GM12864 (cell line): Measurements from ENCODE around the gene MBP.
"Not testable (repeated sequence)": the region's sequence is repeated elsewhere in the genome, so short reads cannot be mapped to it uniquely, and the experiment has no call there.

Experiments used
- DNase-seq: peaks from one replicate; pipeline ENCODE4 v3.0.0-alpha.2; 2011; ENCODE audit warnings: low read depth
- H3K4me3 ChIP-seq: 2 replicates; pipeline ENCODE4 v1.5.1; 2011; ENCODE audit warnings: mild to moderate bottlenecking, low read depth, low read length, control low read depth
- CTCF ChIP-seq: IDR thresholded peaks from 2 replicates; pipeline ENCODE4 v1.5.1; 2011; ENCODE audit warnings: low read depth, mild to moderate bottlenecking, moderate library complexity, low read length, control low read depth, inconsistent platforms; ENCODE audit errors: missing control alignments

The MBP gene

GRCh38 chr18:76995896-76996295 lies 136.7 kb downstream of the MBP start:
- no peak for TF ChIP-seq CTCF
- H3K4me3 ChIP-seq, result no peak overlapping the region
- DNase-seq, result no peak

- DNase-seq, result no peak
- no peak overlapping the region for H3K4me3 ChIP-seq
- TF ChIP-seq CTCF, result no peak
Observed at GRCh38 chr18:76994086-76994654, 138.4 kb downstream of the MBP start.

GRCh38 chr18:76993573-76993972 lies 139.0 kb downstream of the MBP start:
- no peak for DNase-seq
- no peak overlapping the region for H3K4me3 ChIP-seq
- TF ChIP-seq CTCF, result no peak

DNA sequence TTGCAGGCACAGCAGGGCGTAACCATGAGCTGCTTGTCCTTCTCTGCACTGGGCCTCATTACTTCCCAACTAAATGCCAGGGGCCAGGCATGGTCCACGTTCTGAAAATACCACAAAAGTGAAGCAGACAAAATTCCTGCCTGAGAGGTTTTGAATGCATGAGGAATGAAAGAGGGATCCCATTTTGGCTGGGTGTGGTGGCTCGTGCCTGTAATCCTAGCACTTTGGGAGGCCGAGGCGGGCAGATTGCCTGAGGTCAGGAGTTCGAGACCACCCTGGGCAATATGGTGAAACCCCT lies 139.5 kb downstream of the MBP start:
- no peak for DNase-seq
- H3K4me3 ChIP-seq, result no peak overlapping the region
- no peak for TF ChIP-seq CTCF

DNA sequence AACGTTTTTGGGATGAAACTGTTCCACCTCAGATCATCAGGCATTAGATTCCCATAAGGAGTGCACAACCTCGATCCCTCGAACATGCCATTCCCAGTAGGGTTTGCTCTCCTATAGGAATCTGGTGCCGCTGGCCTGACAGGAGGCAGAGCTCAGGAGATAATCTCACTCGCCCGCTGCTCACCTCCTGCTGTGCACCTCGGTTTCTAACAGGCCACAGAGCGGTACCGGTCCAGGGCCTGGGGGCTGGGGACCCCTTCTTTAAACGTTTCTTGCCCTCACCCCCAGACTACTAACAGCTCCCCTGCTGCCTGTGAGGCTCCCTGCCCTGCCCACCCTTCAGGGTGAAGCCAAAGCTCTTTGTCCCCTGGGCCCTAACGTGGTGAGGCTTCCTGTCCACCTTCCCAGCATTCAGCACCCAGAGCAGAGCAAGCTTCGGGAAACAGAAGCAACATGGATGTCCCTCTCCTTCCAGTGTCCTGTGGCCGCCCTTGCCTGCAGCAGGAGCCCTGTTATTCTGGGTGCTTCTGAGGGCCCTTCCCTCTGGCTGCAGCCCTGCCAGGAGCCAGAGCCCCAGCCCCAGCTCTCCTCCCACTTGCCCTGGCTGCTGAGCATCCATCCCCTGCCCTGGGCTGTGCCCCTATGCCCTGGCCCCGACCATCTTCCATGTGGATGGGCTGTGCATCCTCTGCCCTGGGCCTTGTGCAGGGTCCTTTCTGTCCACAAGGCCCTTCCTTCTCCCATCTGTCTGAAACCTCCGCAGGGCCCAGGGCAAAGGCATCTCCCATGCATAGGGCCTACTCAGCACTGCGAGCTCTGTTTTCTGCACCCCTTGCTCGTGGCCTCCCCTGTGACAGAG lies 140.1 kb downstream of the MBP start:
- no peak for DNase-seq
- H3K4me3 ChIP-seq, result no peak overlapping the region
- TF ChIP-seq CTCF, result no peak

- DNase-seq, result no peak
- no peak for TF ChIP-seq CTCF
Observed at GRCh38 chr18:76991021-76991688, 141.4 kb downstream of the MBP start.

DNA sequence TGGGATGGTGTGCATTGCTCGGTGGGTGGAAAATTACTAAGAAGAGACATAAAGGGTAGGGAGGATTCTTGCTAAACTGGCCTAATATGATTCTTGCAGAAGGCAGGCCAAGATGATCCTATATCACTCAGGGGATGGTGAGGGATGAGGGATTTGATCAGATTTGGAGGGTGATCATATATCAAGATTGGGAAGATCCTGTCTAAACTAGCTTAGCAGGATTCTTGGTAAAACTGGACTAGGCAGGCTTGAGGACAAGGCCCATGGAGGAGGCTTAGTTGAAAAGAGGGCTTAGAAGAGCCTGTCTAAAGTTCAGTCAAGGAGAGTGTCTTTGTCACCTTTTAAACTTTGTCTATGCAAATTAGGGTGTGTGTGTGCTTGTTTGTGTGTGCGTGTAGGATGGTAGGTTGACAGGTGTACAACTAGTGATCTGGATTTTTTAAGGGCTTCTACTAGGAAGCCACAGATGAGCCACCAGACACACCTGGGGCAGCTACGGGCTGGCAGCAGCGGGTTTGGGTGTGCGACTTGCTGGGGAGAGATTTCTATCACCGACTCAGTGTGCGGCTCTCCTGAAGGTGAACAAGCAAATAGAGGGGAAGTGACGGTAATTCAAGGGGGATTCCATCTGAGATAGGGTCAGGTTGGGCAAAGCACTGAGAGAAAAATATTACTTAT lies 142.1 kb downstream of the MBP start:
- not testable (repeated sequence) for H3K4me3 ChIP-seq, DNase-seq

More at GRCh38 chr18:76991021-76991688, 141.4 kb downstream of the MBP start:
- H3K4me3 ChIP-seq, result no peak overlapping the region
